MM.1S (cell line): ENCODE data around the gene KRT80.

Experiments used
- DNase-seq: peaks from one replicate; pipeline ENCODE4 v3.0.0-alpha.2; 2015
- H2AFZ ChIP-seq: fragments of 300-600 bp; sonication (generic); 2 replicates; pipeline ENCODE4 v1.6.0; 2016; ENCODE audit warnings: antibody characterized with exemption, low read length
- H3F3A ChIP-seq: fragments of 300-600 bp; sonication (generic); 2 replicates; pipeline ENCODE4 v1.6.1; 2016; ENCODE audit warnings: mild to moderate bottlenecking, antibody characterized with exemption, low read length, moderate library complexity, mixed read lengths; ENCODE audit not compliant: insufficient read depth
- H3K27ac ChIP-seq: fragments of 300-600 bp; sonication (generic); 2 replicates; pipeline ENCODE4 v1.5.1; 2016; ENCODE audit warnings: mild to moderate bottlenecking, low read length
- H3K27me3 ChIP-seq: fragments of 300-600 bp; sonication (generic); replicated peaks from 2 replicates; pipeline ENCODE4 v1.6.0; 2016; ENCODE audit warnings: low read length; ENCODE audit not compliant: insufficient read depth
- H3K36me3 ChIP-seq: fragments of 300-600 bp; sonication (generic); replicated peaks from 2 replicates; pipeline ENCODE4 v1.6.1; 2016; ENCODE audit warnings: mild to moderate bottlenecking, low read length, mixed read lengths; ENCODE audit not compliant: insufficient read depth
- H3K4me1 ChIP-seq: fragments of 300-600 bp; sonication (generic); 2 replicates; pipeline ENCODE4 v1.6.1; 2016; ENCODE audit warnings: low read length, mixed read lengths
- H3K4me2 ChIP-seq: fragments of 300-600 bp; sonication (generic); 2 replicates; pipeline ENCODE4 v1.6.0; 2016; ENCODE audit warnings: low read depth, low read length
- H3K4me3 ChIP-seq: fragments of 300-600 bp; sonication (generic); 2 replicates; pipeline ENCODE4 v1.5.1; 2016; ENCODE audit warnings: low read length, mixed read lengths
- H3K79me2 ChIP-seq: fragments of 300-600 bp; sonication (generic); 2 replicates; pipeline ENCODE4 v1.6.1; 2016; ENCODE audit warnings: mixed run types, low read length, mixed read lengths
- H3K9ac ChIP-seq: fragments of 300-600 bp; sonication (generic); 2 replicates; pipeline ENCODE4 v1.6.1; 2016; ENCODE audit warnings: low read length, mixed read lengths
- H3K9me2 ChIP-seq: fragments of 300-600 bp; sonication (generic); replicated peaks from 2 replicates; pipeline ENCODE4 v1.6.1; 2016; ENCODE audit warnings: mild to moderate bottlenecking, low read length, mixed read lengths; ENCODE audit not compliant: insufficient read depth
- H3K9me3 ChIP-seq: fragments of 300-600 bp; sonication (generic); replicated peaks from 2 replicates; pipeline ENCODE4 v1.6.1; 2016; ENCODE audit warnings: mild to moderate bottlenecking, low read length, mixed read lengths; ENCODE audit not compliant: insufficient read depth
- H4K20me1 ChIP-seq: fragments of 300-600 bp; sonication (generic); 2 replicates; pipeline ENCODE4 v1.6.1; 2016; ENCODE audit warnings: mild to moderate bottlenecking, low read length, moderate library complexity, mixed read lengths; ENCODE audit not compliant: insufficient read depth
- CTCF ChIP-seq: fragments of 300-600 bp; sonication (generic); IDR thresholded peaks from 2 replicates; pipeline ENCODE4 v1.5.1; 2016; ENCODE audit warnings: antibody characterized with exemption, low read length, mixed read lengths
- EZH2 ChIP-seq: fragments of 300-600 bp; sonication (generic); optimal IDR thresholded peaks from 2 replicates; pipeline ENCODE3; 2017; ENCODE audit warnings: low read depth, mild to moderate bottlenecking, antibody characterized with exemption, low read length, mixed read lengths
- EZH2phosphoT487 ChIP-seq: fragments of 300-600 bp; sonication (generic); IDR thresholded peaks from 2 replicates; pipeline ENCODE4 v1.6.1; 2018; ENCODE audit warnings: antibody characterized with exemption, low read length

The KRT80 gene

GRCh38 chr12:52166672-52167071, 25.1 kb downstream of the KRT80 start:
- Histone ChIP-seq H3K36me3 (no peaks in the 10 kb centered on the region), H3K9ac (no peak overlapping the region), H3F3A (no peaks in the 10 kb centered on the region), H3K4me2 (no peak overlapping the region), H3K9me2 (no peaks in the 10 kb centered on the region), H3K4me1 (no peaks in the 10 kb centered on the region), H4K20me1 (no peaks in the 10 kb centered on the region), H3K9me3 (no peaks in the 10 kb centered on the region), H3K4me3 (no peak overlapping the region), H3K27me3 (peaks cover 24% of the 10 kb centered on the region), H3K79me2 (no peaks in the 10 kb centered on the region), H2AFZ (no peak overlapping the region), H3K27ac (no peak overlapping the region)
- no peak for DNase-seq
- TF ChIP-seq EZH2 = no peak
- TF ChIP-seq CTCF = no peak
- no peak for TF ChIP-seq EZH2phosphoT487

DNA sequence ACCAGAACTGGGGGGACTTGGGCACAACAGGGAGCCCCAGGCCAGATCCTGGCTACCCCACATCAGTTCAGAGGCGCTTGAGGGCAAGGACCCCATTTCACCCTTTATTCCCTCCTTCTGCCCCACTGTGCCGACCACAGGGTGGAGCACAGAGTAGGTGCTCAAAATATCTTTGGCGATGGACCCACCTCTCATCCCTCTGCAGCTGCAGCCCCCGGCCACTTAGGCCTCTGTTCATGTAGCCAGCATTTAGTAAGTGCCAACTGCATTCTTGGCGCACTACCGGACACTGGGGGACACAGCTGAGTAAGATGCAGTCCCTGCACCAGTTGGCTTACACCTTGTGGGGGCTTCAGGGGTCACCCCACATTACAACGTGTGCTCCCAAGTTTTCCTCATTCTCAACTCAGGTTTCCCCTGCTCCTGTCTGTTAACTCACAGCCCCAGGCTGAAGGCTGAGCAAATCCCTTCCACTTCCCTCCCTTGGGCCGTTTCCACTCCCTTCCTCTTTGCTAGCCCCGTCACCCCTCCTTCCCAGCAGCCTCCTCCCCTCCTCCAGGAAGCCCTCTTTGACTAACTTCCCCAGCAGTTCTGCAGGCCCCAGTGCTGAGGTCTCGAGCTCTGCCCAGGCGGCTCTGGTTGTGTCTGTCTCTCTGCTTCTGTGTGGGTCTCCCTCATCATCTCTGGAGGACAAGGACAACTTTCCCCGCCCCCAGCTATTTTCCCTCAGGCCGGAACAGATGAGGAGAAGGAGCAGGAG, 26.5 kb downstream of the KRT80 start:
- H3K9ac ChIP-seq = no peak overlapping the region

DNA sequence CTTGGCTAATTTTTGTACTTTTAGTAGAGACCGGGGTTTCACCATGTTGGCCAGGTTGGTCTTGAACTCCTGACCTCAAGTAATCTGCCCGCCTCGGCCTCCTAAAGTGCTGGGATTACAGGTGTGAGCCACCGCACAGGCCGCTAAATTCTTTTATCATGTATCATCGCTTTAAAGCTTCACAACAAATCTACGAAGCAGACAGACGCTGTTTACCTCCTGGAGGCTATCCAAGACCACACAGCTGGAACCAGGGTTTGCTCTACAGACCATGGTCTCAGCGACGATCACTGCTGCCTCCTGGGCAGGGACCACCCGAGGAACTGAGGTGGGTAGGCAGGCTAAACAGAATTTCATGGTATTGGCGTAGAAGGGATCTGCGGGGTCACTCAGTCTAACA, 27.2 kb downstream of the KRT80 start:
- Histone ChIP-seq H3K4me1 (no peaks in the 10 kb centered on the region), H3F3A (no peaks in the 10 kb centered on the region), H3K27ac (no peak overlapping the region), H3K79me2 (no peaks in the 10 kb centered on the region), H3K36me3 (no peaks in the 10 kb centered on the region), H3K9ac (no peak overlapping the region), H3K4me3 (no peak overlapping the region), H2AFZ (no peak overlapping the region), H3K27me3 (peaks cover 17% of the 10 kb centered on the region), H3K9me3 (no peaks in the 10 kb centered on the region), H3K9me2 (no peaks in the 10 kb centered on the region), H3K4me2 (no peak overlapping the region), H4K20me1 (no peaks in the 10 kb centered on the region)
- no peak for DNase-seq
- no peak for TF ChIP-seq EZH2
- TF ChIP-seq EZH2phosphoT487 = no peak
- no peak for TF ChIP-seq CTCF

More for the DNA sequence above, 26.5 kb downstream of the KRT80 start:
- no peak overlapping the region for H2AFZ ChIP-seq
- DNase-seq = no peak
- H3K4me1 ChIP-seq = no peaks in the 10 kb centered on the region
- no peaks in the 10 kb centered on the region for H3F3A ChIP-seq
- no peaks in the 10 kb centered on the region for H3K9me2 ChIP-seq
- no peak for TF ChIP-seq CTCF
- no peak for TF ChIP-seq EZH2
- no peak for TF ChIP-seq EZH2phosphoT487
- H3K27ac ChIP-seq = no peak overlapping the region
- H4K20me1 ChIP-seq = no peaks in the 10 kb centered on the region
- H3K4me3 ChIP-seq = no peak overlapping the region
- peaks cover 19% of the 10 kb centered on the region for H3K27me3 ChIP-seq
- H3K79me2 ChIP-seq = no peaks in the 10 kb centered on the region
- H3K9me3 ChIP-seq = no peaks in the 10 kb centered on the region
- H3K36me3 ChIP-seq = no peaks in the 10 kb centered on the region
- no peak overlapping the region for H3K4me2 ChIP-seq
